NCI-H128 (cell line): ENCODE measurements around the gene NAGS.
A peak's percentile ranks its signal among the peaks of the same experiment; 100 is the strongest.
"Not testable (repeated sequence)": the region's sequence is repeated elsewhere in the genome, so short reads cannot be mapped to it uniquely, and the experiment has no call there.

Experiments
- DNase-seq: peaks from one replicate; lab custom pipeline; 2025; ENCODE audit not compliant: unreplicated experiment; lab: John Stamatoyannopoulos, UW

The NAGS gene

DNA sequence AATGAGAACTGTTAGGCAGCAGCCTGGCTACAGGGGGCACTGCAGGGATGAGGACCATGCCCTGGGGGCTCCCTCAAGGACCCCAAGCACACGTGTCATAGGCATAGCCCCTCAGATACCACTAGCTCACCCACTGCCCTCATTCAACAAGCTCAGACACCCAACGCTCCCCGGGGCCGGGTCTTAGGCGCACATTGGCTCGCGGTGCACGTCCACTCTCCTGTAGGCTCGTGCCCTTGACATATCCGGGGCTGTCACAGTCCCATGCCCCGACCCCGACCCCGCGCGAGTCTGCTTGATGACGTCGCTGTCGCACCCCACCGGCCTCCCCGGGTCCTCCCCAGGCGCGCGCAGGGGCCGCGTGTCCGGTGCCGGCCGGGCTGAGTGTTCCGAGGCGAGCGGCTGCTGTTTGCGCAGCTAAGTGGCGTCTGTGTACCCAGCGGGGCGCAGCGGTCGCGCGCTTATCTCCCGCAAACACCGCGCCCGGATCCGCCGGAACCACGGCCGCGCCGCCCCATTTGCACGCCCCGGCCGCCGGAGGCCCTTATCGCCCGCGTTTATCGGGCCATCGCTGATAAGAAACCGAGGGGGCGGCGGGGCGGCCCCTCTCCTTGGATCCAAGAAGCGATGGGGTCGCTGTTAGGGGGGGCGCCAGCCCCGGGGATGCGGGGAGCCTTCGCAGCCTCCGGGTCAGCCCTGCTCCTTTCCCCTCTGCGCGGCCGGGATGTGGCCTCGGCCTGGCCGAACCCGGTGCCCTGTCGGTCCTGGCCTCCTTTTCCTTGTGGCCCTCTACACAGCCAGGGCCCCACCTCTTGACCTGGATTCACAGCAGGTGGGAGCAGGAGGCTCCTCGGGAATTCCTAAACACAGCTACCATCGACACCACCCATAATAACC, 20.7 kb upstream of the NAGS start:
- DNase-seq, result no peak

DNA sequence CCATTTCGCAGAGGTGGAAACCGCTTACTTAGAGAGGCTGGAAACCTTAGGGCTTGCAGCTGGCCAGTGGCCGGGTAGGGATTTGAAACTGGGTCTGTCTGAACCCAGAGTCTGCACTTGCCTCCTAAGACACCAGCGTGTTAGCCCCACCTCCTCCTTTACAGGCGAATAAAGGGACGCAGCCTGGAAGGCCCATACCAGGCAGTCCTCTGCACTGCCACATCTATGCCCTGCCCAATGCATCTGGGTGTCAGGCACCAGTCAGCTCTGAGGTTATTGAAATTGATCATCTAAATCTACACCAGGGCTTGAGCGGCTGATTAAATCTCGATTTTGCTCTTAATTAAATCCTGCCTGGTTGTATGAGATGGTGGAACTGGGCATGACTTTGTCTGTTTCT, 19.9 kb upstream of the NAGS start:
- DNase-seq, result no peak

DNA sequence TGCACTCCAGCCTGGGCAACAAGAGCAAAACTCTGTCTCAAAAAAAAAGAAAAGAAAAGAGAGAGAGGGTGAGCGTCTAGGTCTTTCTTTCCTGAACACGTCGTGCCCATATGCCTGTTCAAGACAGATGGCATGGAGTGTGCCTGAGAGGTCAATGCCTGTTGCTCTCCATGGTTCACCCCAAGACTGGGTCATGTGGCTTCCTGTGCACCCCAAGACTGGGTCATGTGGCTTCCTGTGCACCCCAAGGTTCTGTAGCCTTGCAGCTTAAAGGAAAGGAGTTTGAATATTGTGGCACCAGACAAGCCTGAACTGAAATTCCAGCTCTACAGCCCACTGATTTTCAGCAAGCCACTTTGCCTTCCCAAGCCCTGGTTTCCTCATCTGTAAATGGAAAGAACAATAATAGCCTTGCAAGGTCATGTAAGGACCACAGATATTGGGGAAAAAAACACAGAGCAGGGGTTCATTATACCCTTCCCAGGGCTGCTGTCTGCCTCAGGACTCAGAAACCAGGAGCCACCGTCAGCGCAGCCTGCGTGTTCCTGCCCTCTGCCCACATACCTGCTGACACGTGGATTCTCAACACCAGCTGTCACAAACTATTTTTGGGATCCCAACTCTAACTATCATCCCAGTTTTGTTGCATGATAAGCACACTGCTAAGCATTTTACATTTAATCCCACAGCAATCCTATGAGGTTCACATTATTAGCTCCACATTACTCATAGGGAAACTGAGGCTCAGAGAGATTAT, 18.0 kb upstream of the NAGS start:
- DNase-seq, result no peak

DNA sequence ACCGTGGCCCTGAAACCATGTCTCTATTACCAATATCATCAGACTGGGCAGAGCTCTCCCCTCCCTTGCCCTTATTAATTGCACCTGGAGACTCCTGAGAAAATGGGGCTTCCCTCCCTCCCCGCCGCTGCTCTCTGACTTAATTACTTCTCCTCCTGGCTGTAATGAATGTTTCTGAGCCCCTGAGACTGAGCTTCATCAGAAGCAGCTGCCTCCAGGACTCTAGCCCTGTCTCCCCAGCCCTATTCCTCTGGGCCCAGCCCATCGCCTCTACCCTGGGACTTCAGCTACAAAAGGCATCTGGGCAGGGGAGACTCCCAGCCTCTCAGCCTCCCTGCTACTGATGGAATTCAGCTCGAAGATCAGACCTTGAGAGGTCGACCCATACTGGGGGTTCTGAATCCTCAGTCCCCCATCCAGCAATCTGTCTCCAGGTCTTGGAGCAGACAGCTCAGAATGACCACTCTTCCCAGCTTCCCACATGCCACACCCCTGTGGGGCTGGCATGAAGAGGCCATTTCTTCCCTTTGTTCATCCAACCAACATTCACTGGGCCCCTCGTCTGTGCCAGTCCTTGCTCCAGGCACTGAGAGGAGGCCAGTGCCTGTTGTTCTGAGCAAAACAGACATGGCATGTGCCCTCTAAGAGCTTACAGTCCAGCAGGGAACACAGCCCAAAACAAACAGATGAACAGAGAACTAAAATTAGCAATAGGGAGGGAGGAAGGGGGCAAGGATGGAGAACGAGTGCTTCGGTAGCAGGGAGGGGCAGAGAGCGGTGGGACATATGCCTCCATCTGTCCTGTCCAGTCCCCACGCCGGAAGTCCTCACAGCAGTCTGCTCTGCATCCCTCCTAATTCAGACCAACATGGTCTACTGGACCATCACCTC, 17.0 kb upstream of the NAGS start:
- no peak for DNase-seq

DNA sequence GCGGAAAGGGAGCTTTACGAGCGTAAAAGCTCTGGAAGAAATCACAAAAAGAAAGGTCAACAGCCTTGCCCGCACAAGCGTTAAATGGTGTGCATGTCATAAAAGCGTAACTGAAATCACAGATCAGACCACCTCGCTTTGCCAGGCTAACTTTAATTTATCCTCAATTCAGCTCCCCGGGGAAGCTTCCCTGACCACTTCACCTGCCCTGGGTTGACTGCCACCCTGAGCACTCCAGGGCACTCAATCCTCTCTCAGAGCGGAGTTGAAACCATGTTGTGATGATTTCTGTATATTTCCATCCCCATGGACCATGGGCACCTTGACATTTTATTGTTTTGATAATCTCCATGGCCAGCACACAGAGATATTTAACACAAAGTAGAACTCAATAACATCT, 16.1 kb upstream of the NAGS start:
- DNase-seq, result no peak

DNA sequence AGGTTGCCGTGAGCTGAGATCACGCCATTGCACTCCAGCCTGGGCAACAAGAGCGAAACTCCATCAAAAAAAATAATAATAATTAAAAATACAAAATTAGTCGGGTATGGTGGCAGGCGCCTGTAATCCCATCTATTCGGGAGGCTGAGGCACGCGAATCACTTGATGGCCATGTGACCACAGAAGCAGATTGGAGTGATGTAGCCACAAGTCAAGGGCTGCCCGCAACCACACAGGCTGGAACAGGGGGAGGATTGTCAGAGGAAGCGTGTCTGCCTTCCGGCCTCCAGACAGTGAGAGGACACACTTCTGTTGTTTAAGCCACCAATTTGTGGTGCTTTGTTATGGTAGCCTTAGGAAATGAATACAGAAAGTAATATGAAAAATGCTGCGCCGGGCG, 11.8 kb upstream of the NAGS start:
- DNase-seq, result no peak

DNA sequence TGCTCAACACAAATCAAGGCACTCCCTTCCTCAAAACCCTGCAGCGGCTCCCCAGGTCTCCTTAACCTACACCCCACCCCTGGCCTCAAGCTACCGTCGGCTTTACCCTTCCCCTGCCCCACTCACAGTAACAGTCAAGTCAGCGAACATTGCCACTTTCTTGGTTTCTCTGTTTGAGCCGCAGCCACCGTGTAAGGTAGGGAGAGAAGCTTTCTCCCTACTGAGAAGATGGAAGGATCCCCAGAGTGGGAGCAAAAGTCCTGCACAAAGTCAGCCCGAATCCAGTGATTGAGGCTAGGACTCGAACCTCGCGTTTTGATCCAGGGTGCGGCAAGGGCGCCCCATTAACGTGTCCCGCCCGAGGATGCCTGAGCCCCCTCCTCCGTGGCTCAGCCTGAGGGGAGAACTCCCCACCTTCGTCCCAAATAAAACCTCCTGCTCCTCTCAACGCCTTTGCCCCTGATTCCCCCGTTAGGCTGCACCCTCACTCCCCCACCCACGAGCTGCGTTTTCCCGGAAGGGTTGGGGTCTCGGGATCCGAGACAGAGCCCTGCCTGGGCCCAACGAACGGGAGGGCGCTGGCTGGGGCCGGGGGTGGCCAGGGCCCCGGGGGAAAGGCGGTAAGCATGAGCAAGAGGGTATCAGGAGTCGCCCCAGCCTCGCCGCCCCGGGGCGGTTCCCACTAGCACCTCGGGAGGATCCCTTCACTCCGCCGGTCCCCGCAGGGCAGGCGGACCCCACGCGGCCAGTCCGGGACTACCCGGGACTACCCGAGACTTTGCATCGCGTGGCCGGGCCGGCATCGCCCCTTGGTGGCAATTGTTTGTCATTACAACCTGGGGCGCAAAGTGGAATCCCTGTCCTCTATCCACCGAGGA, 9.9 kb upstream of the NAGS start:
- DNase-seq, result peak; percentile 37

DNA sequence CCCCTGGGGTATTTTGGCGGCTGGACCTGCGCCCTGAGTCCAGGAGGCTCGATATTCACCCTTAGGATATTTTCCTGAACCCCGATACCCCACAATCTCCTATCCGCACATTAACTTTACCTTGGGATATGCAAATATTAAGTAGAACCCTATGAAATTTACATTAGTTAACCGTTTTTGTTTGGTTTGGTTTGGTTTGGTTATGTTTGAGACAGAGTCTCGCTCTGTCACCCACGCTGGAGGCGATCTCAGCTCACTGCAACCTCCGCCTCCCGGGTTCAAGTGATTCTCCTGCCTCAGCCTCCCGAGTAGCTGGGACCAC, 9.3 kb upstream of the NAGS start:
- no peak for DNase-seq

DNA sequence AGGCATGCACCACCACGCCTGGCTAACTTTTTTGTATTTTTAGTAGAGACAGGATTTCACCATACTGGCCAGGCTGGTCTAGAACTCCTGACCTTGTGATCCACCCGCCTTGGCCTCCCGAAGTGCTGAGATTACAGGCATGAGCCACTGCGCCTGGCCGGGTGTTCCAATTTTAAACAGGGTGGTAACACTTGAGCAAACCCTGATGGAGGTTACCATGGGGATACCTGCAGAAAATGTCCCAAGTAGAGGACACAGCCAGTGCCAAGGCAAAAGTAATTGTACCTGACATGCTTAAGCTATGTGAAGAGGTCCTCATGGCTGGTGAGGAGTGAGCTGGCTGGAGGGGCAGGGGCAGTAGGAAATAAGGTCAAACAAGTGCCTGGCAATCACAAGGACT, 7.2 kb upstream of the NAGS start:
- not testable (repeated sequence) for DNase-seq

DNA sequence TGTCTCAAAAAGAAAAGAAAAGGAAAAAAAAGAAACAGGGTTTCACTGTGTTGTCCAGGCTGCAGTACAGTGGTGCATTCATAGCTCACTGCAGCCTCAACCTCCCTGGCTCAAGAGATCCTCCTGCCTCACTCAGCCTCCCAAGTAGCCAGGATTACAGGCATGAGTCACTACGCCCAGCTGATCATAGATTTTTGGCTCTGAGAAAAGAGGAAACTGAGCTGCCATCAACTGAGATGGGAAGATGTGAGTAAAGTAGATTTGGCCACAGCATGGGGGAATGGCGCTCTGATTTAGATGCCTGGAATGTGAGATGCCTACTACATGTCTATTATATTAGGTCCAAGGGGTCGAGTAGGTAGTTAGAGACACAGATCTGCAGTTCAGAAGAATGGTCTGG, 5.9 kb upstream of the NAGS start:
- DNase-seq, result no peak

DNA sequence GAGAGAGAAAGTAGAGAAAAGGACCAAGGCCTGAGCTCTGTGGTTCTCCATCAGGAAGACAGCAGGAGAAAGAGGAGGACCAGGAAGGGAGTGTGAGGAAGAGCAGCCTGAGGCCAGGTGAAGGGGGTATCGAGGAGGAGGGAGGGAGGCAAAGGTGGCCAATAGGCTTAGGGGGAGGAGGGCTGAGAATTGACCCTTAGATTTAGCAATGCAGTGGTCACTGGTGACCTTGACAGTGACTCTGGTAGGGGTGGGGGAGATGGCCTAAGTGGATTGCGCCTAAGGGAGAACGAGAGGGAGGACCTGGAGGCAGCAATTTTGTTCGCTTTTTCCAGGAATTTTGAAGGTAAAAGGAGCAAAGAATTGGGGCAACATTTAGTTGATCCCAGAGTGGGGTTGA, 5.4 kb upstream of the NAGS start:
- no peak for DNase-seq

DNA sequence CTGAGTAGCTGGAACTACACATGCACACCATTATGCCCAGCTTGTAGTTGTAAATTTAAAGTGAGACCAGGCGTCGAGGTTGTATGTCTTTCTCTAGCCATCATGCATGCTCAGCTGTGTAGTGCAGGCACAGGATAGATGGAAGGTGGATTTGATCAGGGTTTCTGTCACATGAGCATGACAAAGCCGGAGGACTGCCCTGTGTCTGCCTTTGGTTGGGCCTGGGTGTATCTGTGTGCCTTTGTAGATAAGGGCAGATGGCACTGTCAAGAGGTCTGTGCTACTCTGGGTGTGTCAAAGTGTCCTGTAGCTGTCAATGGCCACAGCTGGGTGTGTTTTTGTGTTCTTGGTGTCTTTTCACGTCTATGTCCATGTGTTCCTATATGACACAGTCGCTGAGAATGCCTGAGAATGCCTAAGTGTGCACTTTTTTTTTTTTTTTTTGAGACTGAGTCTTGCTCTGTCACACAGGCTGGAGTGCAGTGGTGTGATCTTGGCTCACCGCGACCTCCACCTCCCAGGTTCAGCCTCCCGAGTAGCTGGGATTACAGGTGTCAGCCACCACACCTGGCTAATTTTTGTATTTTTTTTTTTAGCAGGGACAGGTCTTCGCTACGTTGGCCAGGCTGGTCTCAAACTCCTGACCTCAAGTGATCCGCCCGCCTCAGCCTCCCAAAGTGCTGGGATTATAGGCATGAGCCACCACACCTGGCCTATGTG, 4.1 kb upstream of the NAGS start:
- DNase-seq, result no peak

DNA sequence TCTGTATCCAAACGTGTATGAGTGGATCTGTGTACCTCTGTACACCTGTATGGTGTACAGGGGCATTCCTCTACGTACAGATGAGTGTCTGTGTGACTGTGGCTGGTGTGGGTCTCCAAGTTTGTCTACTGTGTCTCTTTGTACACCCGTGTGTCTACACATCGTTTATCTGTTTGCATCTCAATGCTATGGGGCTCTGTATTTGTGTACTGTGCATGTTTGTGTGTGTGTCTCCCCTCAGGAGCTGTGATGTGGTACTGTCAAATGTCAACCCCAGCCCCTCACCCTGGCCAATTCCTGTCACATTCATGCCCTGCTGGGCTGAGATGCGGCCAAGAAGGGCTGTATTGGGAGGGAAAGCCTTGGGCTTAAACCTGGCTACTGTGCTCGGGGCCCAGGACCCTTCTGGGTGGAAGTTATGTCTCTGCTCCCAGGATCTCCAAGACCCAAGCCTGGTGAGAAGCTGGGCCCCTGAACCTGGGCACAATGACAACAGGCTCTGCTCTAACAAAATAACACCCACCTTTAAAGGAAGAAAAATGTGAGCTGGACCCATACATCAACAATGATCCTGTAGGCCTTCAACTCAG, 3.5 kb upstream of the NAGS start:
- no peak for DNase-seq

DNA sequence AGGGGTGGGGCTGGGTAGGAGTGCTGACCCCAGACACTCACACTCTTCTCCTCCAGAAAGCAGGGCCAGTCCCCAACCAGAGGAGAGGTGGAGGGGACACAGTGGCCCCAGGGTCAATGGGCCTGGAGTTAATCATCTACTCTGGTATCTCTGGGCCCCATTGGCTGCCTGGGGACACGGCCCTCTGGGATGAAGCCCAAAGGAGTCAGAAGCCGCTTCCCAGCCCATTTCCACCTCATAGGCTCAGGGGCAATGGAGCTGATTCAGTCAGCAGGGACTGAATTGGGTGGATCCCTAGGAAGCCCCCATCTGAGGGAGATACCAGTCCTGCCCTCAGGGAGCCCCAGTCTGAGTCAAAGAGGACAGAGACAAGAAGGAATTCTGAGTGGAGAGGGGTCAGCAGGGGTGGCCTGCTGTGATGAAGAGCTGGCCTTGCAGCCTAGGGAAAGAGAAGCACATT, 2.9 kb upstream of the NAGS start:
- DNase-seq, result no peak

DNA sequence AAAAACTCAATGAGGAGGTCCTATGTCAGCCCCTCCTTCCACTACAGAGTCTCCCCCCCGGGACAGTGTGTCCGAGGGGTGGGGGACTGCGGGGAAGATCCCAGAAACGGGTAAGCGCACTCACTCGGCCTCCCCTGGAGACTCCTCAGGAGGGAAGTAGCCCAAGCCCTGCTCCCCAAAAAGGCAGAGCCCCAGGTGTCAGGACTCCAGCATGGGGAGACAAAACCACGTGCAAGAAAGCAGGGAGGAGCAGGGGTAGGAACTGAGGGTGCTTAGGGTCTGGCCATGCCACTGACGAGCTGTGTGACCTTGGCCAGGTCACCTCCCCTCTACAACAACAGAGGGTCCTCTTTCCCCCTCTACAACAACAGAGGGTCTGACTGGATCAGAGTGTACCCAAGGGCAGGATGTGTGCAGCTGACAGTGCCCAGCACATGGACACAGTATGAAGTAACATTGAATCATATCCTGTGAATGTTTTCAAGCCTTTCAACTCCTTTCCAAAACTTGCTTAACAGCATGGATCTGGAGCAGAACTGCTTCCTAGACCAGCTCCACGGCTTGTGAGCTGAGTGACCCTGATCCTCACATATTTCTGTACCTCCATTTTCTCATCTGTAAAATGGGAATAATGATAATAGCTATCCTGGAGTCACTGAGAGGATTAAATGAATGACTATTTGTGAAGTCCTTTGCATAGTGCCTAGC, 2.1 kb upstream of the NAGS start:
- DNase-seq, result no peak

DNA sequence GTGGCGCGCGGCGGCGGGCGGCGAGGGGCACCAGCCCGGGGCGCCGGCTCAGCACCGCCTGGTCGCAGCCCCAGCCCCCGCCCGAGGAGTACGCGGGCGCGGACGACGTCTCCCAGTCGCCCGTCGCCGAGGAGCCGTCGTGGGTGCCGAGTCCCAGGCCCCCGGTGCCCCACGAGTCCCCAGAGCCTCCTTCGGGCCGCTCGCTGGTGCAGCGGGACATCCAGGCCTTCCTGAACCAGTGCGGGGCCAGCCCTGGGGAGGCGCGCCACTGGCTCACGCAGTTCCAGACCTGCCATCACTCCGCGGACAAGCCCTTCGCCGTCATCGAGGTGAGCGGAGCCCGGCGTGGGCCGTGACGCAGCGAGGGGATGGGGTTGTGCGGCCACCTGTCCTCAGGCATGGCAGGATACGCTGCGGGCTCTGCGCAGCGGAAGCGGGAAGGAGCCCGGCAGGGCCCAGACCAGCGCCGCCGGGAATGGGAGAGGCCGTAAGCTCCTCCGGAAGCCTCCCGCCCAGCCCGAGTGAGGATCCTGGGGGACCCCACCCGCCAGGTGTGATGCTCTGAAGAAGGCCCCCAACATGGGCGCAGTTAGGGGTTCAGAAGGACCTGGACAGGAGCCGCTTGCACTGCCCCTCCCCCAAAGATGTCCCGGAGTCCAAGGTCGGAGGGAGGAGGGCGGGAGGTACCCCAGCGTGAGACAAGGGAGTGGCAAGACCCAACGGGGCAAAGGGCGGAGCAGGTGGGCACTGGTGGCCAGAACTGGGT, 522 bp downstream of the NAGS start:
- DNase-seq, result no peak

DNA sequence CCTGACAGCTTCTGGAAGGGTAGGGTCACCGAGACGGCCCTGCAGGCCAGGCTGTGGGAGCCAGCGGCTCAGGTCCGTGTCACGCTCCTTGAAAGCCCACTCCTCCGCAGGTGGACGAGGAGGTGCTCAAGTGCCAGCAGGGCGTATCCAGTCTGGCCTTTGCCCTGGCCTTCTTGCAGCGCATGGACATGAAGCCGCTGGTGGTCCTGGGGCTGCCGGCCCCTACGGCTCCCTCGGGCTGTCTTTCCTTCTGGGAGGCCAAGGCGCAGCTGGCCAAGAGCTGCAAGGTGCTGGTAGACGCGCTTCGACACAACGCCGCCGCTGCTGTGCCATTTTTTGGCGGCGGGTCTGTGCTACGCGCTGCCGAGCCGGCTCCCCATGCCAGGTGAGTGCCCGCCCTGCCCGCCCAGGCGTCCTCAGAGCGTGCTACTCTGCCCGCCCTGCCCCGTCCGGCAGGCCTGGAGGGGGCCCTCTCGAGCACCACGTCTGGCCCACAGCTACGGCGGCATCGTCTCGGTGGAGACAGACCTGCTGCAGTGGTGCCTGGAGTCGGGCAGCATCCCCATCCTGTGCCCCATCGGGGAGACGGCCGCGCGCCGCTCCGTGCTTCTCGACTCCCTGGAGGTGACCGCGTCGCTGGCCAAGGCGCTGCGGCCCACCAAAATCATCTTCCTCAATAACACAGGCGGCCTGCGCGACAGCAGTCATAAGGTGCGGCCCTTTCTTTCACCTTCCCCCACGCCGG, 1.3 kb downstream of the NAGS start:
- DNase-seq, result no peak

DNA sequence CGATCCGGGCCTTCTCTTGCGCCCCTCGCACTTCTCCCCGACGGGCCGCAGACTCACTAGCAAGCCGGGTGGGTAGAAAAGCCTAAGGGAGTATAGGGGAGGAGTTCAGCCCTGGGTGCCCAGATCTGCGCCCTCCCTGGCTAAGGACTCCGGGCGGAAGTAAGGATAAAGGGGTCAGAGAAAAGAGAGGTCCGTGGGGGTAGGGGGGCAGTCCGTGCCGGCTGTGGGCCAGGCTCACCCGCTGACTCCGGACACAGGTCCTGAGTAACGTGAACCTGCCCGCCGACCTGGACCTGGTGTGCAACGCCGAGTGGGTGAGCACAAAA, 1.8 kb downstream of the NAGS start:
- no peak for DNase-seq
